Stimulated activated CD8-positive, alpha-beta memory T cell treated with anti-CD3 and anti-CD28 coated beads, Interleukin-4, amount 100 ng/mL, for 48 hours (primary cell): ENCODE results near the gene OSBPL2.

ENCODE experiments used
- DNase-seq: peaks from one replicate; pipeline ENCODE4 v3.0.0-alpha.2; 2020

OSBPL2 gene

DNA sequence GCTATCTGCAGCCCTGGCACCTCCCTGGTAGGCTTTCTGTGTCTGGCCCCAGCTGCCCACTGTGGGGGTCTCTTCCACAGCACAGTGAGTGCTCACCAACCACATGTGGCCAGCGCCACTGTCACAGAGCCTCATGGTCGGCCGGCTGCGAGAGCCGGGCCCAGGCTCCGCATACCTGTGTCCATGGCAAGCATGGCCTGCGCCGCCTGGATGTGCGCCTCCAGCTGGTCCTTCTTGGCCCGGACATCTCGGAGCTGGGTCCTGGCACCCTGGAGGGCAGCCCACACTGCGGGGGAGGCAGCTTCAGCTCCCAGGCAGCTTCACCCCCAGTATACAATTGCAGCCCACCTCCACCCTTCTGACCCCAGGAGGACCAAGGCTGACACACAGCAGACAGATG lies 77.5 kb downstream of the OSBPL2 start:
- no peak for DNase-seq

DNA sequence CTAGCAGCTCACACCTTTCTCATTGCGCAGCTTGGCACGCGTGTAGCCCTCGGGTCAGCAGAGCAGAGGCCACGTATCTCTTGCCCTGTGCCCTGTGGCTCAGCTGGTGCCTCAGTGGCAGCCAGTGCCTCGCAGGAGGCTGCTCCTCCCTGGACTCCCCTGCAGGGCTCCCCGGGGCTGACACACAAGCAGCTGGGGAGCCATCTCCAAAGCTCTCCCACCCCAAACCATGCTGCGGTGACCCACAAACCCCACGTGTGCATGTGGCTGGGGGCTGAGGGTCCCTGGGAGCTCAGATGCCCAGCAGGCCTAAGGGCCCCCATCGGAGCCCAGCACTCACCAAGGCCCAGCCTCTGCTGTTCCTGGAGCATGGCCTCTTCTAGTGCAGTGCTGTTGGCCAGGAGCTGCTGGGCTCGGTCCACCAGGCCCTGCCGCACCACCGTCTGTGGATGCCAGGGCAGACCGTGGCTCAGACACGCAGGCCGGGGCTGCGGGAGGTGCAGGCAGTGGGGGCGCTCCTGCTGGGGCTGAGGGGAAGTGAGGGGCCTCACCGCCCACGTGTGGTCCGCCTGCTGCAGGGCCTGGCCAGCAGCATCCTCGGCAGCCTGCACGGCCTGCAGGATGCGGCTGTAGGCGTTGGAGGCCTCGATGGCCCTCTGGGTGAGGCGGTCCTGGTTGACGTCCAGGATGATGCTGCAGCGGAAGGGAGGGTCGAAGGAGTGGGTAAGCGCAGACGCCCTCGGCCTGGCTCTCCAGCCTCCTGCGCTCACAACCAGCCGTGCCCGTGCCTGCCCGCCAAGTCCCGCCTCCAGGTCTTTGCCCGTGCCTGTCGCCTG lies 78.2 kb downstream of the OSBPL2 start:
- DNase-seq, result no peak

DNA sequence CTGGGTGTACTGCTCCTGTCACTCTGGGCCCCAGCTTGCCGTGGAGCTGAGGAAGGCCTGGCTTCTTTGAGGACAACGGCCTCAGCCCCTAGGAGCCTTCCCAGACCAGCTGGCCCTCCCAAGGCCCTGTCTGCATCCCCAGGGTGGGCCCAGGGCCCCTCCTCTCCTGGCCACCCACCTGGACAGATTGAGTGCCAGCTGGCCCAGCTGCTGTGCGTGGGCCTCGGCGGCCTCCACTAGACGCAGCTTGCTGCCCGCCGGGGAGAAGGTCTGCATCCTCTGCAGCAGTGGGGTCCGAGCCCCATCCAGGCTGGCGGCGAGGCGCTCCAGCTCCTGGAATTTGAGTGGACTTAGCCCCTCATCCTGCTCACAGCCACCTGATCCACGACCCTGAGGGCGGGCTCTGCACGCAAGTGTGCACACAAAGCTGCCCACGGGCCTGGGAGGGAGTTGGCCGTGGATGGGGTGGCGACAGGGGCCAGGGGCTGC lies 78.9 kb downstream of the OSBPL2 start:
- DNase-seq, result no peak

DNA sequence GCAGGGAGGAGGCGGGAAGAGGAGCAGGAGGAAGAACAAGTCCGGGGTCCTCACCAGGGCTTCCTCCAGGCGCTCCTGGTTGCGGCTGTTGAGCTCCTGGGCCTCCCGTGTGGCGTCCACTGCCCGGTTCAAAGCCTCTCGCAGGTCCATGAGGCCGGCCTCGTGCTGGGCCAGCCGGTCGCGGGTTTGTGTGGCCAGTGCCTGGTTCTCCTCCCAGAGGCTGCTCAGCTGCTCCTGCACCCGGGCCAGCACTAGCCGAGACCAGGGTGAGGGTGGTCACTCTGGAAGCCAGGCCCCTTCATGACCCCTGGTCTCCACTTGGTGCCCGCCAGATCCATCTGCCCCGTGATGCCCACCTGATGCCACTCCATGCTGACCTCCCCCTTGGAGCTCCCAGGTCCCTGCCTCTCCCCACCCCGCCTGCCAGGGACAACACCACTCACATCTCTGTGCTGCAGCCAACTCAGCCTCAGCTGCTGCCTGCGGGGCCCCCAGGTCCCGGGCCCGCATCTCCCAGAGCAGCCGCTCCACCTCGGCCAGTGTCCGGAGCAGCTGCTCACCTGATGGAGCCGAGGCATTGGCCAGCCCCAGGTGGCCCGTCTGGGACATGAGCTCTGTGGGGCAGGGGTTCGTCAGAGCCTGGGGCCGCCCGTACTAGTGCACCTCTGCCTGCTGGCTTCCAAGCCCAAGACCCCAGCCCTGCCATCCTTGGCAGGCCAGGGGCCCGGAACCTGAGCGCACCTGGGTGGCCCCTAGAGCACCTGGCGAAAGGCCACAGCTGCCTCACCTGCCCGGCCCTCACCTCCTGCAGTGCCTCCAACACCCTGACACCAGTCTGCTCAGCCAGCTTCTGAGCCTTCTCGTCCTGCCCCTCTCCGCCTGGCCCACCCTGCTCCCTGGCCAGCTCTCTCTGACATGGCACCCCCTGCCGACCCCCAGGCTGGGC lies 80.4 kb downstream of the OSBPL2 start:
- no peak for DNase-seq

DNA sequence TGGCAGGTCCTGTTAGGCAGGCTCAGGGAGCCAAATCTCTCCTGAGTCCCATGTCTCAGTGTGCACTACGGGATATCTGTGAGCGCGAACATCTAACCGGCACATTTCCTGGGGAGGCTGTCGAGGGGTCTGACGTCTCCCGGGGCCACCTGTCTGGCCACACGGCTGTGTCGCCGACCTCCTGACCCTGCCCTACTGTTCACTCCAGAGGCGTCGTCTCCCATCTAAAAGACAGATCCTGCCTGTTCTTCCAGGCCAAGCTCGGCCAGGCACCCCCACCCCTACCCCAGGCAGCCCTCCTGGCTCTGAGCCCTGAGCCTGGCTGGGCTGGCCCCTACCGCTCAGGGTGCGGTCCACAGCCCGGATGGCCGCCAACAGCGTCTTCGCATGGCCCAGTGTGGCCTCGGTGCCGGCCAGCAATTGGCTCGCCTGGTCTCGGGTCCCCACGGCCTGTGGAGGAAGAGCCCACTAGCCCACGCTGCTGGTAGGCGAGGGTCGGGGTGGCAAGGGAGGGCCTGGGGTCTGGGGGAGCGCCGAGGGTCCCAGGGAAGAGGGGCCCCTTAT lies 81.1 kb downstream of the OSBPL2 start:
- DNase-seq, result no peak

DNA sequence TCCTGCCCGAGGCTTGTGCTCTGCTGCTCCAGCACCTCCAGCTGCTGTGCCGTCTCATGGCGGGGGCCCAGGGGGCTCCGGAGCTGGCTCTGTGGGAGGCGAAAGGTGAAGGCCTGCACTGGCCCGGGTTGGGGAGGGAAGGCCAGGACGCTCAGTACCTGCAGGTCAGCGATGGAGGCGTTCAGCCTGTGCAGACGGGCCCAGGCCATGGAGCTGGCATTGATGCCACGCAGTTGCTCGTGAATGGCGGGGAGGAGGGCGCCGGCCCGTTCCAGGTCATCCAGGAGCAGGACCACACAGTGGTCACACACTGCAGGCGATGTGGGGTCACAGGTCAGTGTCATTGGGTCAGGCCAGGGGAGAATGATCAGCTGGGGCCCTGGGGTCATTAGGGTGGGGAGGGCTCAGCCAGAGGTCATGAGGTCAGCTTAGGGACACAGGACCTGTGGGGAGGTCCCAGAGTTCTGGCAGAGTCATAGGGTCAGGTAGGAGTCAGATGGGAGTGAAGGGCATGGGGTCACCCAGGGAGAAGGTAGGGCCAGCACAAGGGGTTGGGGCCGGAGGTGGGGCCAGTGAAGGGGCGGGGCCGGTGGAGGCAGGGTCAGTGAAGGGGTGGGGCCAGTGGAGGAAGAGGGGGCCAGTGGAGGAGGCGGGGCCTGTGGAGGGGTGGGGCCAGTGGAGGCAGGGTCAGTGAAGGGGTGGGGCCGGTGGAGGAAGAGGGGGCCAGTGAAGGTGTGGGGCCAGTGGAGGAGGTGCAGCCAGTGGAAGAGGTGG lies 82.4 kb downstream of the OSBPL2 start:
- peak; percentile 52 for DNase-seq

DNA sequence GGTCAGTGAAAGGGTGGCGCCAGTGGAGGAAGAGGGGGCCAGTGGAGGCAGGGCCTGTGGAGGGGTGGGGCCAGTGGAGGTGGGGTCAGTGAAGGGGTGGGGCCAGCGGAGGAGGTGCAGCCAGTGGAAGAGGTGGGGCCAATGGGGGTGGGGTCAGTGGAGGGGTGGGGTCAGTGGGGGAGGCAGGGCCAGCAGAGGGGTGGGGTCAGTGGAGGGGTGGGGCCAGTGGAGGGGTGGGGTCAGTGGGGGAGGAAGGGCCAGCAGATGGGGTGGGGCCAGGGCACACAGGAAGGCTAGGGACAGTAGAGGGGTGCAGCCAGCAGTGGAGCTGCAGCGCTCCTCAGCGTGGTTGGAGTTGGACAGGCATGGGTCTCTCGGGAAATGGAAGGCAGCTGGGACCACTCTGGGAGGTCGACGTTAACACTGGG lies 83.2 kb downstream of the OSBPL2 start:
- DNase-seq, result peak; percentile 58

DNA sequence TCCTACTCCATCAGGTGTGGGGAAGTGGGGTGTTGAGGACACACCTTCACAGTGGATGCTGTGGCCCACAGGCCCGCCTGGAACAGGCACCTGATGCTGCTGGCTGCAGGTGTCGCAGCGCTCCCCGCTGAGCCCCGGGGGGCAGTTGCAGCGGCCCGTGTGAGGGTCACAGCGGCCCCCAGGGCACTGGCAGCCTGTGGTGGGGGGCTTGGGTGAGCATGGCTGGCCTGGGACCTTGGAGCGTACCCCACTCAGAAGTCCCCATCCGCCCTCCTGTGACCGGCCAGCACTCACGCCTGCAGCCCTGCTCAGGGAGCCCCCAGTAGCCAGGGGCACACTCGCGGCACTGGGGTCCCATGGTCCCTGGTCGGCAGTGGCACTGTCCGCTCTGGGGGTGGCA lies 83.7 kb downstream of the OSBPL2 start:
- no peak for DNase-seq

DNA sequence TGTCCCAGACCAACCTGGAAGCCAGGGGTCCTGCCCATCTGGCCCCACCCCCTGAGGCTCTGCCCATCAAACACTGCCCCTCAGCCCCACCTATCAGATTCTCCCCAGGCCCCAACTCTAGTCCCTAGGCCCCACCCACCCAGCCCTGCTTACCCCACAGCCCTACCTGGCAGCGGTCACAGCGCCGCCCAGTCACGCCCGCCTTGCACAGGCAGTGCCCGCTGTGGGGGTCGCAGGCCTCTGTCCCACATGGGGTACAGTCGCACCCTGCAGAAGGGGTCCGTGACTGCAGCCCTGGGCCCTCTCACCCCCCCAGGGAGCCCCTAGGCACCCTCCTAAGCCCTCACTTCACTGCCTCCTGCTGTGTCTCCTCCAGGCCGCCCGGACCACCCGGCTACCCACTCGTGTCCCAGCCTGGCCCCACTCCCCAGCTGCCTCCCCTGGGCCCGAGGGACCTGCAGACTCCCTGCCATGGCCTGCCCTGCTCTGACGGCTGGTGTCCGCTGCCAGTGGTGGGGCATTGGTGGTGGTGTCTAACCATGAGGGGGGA lies 84.2 kb downstream of the OSBPL2 start:
- DNase-seq, result no peak

DNA sequence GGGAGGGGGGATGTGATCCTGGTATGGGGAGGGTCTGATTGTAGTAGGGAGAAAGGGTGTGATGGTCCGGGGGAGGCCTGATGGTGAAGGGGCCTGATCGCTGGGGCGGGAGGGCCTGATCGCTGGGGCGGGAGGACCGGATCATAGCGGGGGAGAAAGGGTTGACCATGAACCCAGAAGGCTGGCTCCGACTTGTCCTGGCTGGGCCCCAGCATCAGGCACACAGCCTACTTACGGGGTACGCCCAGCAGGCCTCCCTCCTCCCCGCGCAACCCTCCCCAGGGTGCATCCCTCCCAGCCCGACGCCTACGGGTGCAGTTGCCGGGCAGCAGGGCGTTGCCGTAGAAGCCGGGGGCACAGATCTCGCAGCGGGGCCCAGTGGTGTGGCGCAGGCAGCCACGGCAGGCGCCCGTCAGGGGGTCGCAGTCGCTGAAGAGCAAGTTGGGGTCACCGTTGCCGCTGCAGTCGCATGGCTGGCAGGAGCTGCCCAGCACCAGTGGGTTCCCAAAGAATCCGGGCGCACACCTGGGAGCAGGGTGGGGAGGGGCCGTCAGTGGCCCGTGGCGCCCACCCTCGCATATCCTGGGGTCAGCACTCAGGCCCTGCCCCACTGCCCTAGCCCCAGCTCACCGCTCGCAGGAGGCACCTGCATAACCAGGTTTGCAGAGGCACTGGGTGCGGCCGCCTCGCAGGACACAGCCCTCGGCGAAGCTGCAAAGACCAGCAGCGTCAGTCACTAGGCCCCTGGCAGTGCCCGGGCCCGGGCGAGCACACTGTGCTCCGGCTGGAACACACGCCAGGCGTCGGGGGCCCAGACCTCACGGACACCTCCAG lies 85.0 kb downstream of the OSBPL2 start:
- DNase-seq, result no peak

DNA sequence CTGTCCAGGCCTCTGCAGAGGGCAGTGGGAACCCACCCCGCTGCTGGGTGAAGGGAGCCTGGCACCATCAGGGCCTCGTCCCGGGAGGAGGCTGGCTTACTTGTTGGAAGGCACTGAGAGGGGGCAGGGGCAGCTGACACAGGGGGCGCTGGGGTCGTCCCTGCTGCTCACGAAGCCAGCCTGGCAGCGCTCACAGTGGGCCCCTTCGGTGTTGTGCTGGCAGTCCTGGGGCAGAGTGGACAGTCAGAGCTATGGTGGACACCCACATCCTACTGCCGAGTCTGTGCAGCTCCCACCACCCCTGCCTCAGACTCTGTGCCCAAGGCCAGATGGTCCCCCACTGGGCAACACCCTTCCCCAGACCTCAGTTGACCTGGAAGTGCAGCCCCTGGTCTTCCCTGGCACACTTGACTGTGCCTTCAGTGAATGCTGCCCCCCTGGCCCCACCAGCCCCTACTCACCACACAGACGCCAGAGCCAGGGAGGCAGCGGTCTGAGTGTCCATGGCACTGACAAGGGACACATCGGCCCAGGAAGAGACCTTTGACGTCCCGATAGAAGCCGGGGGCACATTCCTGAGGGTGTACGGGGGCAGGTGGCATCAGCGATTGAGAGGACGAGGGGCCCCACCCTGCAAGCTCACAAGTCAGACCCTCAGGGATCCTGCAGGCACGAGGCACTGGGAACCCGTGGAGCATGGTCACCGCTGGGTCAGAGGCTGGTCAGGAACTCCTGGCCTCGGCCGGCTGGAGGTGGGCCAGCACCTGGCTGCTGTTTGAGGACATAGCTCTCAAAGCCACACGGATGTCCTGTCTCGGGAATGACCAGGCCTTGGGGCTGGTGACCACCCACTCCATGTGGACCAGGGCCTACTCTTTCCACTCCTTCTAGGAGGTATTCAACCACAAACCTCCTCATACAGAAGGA lies 85.9 kb downstream of the OSBPL2 start:
- DNase-seq, result no peak

DNA sequence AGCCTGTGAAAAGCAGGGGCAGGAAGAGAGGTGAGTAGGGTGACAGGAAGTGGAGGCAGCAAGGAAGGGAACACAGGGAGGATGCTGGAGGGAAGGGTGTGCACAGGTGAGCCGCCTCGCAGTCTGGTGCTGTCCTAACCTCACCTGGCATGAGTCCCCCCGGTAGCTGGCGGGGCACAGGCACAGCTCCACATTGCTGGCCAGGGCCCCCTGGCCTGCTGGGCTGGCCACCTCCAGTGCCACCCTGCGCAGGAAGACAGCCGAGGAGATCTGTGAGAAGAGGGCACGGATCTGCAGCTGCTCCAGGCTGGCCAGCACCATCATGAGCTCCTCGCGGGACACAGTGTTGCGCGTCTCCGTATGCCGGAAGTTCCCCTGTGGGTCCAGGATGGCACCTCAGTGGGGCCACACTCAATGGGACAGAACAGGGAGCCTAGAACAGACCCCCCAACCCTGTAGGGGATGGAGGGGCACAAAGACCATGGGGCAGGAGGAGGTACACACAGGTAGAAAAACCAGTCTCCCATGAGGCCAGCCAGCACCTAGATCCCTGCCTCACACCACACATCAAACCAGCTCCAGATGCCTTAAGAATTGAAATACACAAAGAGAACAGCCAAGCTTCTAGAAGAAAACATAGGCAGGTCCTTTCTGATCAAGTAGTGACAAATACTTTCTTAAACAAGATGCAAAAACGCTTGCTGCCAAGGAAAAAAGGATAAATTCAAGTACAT lies 87.0 kb downstream of the OSBPL2 start:
- DNase-seq, result no peak

DNA sequence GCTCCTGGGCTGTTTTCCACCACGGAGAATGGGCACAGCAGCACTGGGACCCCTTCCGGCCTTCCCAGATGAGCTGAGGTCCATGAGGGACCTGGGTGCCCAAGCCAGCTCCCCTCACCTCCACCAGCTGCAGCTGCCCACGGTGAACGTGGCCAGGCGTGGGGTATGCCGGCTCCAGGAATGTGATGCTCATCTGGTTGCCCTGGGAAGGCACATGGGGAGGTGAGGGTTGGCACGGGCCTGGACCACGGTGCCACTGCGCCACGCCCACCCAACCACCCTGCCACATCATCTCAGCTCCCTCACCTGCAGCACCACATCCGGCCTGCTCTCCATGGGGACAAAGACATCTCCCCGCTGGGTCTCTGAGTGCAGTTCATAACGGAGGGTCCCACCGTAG lies 88.2 kb downstream of the OSBPL2 start:
- no peak for DNase-seq

DNA sequence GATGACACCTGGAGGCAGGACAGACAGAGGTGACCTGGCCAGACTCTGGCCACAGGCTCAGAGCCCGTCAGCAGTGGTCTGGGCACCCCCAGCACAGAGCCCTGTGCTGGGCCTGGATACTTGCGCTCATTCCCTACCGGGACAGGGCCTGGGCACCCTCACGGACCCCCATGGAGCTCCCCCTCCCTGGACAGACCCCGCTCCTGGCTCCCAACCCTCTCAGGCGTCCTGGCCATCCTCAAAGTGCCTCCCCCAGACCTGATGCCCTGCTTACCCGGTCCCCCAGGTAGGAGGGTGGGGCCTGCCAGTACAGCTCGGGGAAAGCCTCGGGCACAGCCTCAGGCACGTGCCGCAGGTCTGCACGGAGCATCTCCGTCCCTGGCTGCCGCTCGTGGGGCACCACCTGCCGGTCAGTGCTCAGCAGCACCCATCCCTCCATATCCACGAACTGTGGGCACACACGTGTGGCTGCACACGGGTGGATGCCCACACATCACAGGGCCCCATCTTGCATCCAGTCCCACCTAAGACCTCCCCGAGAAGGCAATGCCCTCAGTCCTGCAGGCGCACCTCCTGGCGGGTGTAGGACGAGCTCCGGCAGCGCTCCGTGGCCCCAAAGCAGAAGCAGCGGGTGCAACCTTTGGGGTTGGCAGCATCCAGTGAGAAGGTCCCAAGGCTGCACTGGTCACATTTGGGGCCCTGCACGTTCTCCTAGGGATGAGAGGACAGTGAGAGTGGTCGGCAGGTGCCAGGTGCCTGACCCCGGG lies 88.8 kb downstream of the OSBPL2 start:
- DNase-seq, result no peak

DNA sequence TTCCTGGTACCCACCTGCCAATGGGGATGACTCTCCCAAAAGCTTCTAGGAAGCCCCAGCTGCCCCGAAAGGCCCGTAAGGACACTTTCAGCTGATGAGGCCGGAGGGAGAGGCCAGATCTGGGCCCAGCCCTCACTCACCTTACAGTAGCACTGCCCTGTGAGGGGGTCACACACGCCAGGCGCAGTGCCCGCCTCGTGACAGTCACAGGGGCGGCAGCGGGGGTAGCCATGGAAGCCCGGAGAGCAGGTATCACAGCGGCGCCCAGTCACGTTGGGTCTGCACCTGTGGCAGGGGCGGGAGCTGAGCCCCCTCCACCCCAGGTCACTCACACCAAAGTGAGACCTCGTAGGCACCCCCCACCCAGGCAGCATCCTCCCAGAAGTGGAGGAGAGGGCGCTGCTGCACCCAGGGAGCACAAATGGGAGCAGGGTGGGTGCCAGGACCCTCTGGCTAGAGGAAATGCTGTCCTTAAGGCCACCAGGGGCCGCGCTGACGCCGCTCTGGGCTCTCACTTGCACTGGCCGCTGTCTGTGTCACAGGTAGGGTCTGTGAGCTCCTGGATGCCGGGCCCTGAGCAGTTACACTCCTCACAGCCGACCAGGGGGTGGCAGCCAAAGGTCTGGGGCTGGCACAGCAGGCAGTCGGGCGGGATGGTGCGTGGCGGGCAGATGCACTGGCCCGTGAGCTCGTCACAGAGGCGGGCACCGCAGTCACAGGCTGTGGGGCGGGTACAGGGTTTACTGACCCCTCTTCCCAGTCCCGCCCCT lies 89.6 kb downstream of the OSBPL2 start:
- DNase-seq, result no peak

DNA sequence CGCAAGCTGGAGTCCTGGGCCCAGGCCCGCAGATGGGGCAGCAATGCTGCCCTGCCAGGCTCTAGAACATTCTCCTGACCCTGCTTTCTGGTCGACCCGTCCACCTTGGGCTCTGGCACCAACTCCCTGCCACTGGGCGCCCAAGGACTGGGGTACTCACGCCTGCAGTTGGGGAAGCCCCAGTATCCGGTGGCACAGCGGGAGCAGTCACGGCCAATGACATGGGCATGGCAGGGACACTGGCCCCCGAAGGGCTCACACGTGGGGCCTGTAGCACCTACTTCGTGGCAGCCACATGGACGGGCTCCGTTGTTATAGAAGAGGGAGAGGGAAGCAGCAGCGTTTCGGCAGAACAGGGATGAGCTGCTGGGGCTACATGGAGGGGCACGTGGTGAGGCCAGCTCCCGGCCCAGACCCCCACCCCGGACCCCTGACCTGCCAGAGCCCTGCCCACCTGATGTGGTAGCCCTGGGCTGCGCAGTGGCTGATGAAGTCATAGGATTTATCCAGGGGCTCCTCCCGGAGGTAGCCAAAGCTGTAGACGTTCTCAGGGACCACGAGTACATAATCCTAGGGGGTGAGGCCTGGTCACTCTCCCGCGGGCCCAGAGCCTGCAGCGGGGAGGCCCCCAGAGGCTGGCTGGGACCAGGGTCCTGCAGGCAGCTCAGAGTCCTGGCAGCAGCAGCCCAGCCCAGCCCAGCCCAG lies 90.5 kb downstream of the OSBPL2 start:
- no peak for DNase-seq
